CD4-positive, alpha-beta memory T cell (primary cell): ENCODE results near the gene FETUB. TPM values are rescaled to one million over a fixed set of nuclear protein-coding genes. Genes with fewer than 3 reads are reported as not detected.

ENCODE experiments used
- CTCF ChIA-PET: fragments of 350-600 bp; sonication (Branson Sonifier 250); formaldehyde crosslinking; loops from one replicate; lab custom pipeline; 2021; ENCODE audit warnings: inconsistent platforms; ENCODE audit not compliant: partially characterized antibody; lab: Charles Lee
- POLR2A ChIA-PET: fragments of 350-600 bp; sonication (Branson Sonifier 250); formaldehyde crosslinking; loops from one replicate; lab custom pipeline; 2021; ENCODE audit not compliant: partially characterized antibody; lab: Charles Lee
- DNase-seq, 5 donors: peaks; one replicate each; pipeline versions ENCODE4 v3.0.0 to v3.0.0-alpha.2; 2020 to 2022; ENCODE audit warnings: mixed read lengths in 1 of 5
- H3K27ac ChIP-seq: one replicate; pipeline ENCODE4 v1.7.0; 2013; ENCODE audit warnings: low read depth, low read length
- H3K27me3 ChIP-seq: 2 replicates; pipeline ENCODE4 v1.7.0; 2013; ENCODE audit warnings: mild to moderate bottlenecking, low read length, moderate library complexity; ENCODE audit not compliant: insufficient read depth
- H3K36me3 ChIP-seq: 2 replicates; pipeline ENCODE4 v1.7.0; 2013; ENCODE audit warnings: mild to moderate bottlenecking, low read length, moderate library complexity; ENCODE audit not compliant: insufficient read depth
- H3K4me1 ChIP-seq: 2 replicates; pipeline ENCODE4 v1.7.0; 2013; ENCODE audit warnings: mild to moderate bottlenecking, low read length, moderate library complexity; ENCODE audit not compliant: insufficient read depth
- H3K4me3 ChIP-seq, 2 donors: one replicate each; pipeline ENCODE4 v1.7.0; 2013; ENCODE audit warnings: low read length in 2 of 2, mild to moderate bottlenecking in 1 of 2
- H3K9me3 ChIP-seq, 2 donors: one replicate each; pipeline ENCODE4 v1.7.0; 2013; ENCODE audit warnings: low read length in 2 of 2, control low read depth in 1 of 2; ENCODE audit not compliant: control insufficient read depth in 1 of 2
- H3K27ac Mint-ChIP-seq, 7 donors: one replicate each; pipeline ENCODE4 v1.8.0; 2020 to 2021; ENCODE audit warnings: mixed read lengths in 7 of 7, mild to moderate bottlenecking in 6 of 7, inconsistent platforms in 3 of 7, moderate library complexity in 3 of 7
- H3K27me3 Mint-ChIP-seq, 2 donors: one replicate each; pipeline ENCODE4 v1.8.0; 2020 to 2021; ENCODE audit warnings: mixed read lengths in 2 of 2
- H3K36me3 Mint-ChIP-seq, 2 donors: one replicate each; pipeline ENCODE4 v1.8.0; 2020 to 2021; ENCODE audit warnings: mixed read lengths in 2 of 2, inconsistent platforms in 1 of 2, mild to moderate bottlenecking in 1 of 2
- H3K4me1 Mint-ChIP-seq, 4 donors: one replicate each; pipeline ENCODE4 v1.8.0; 2020 to 2021; ENCODE audit warnings: mixed read lengths in 4 of 4, mild to moderate bottlenecking in 1 of 4
- H3K4me3 Mint-ChIP-seq, 8 donors: one replicate each; pipeline ENCODE4 v1.8.0; 2020 to 2021; ENCODE audit warnings: mixed read lengths in 8 of 8, mild to moderate bottlenecking in 7 of 8, moderate library complexity in 6 of 8, inconsistent platforms in 3 of 8
- H3K9me3 Mint-ChIP-seq, 8 donors: one replicate each; pipeline ENCODE4 v1.8.0; 2020 to 2021; ENCODE audit warnings: mixed read lengths in 8 of 8, mild to moderate bottlenecking in 5 of 8, inconsistent platforms in 3 of 8, moderate library complexity in 1 of 8
- intact Hi-C: fragments of 100-400 bp; cut with micrococcal nuclease; formaldehyde crosslinking; loops from one replicate; pipeline ENCODE4 v1.15.1; 2023
- polyA plus RNA-seq, 2 donors: library from polyadenylated mRNA; unstranded; fragments of 300-500 nt; fragmentation: Illumina TruSeq; gene quantifications; one replicate each; pipeline ENCODE4 v1.2.3, GENCODE V29; 2021
- total RNA-seq, 2 experiments: library from RNA; stranded (reverse); gene quantifications; one replicate each; pipeline ENCODE4 v1.2.3, GENCODE V29; 2021

Gene FETUB
- total and polyA plus RNA-seq, 4 experiments from 2014 or later: not detected

- DNase-seq: no peak
- intact Hi-C loops: no loop called here
- Histone ChIP-seq H3K27me3 (no peaks in the 10 kb centered on the region), H3K27ac (no peak overlapping the region), H3K4me1 (no peaks in the 10 kb centered on the region), H3K4me3 (no peak overlapping the region), H3K36me3 (no peaks in the 10 kb centered on the region), H3K9me3 (no peaks in the 10 kb centered on the region)
- H3K27me3 Mint-ChIP-seq: peaks cover 0 to 2% of the 10 kb centered on the region in 2 donors
- ChIA-PET POLR2A (no interaction called here), CTCF (interaction anchor here (24.2 kb wide), 1 partner anchor 15 kb away, joined by 255 read pairs; the partner anchor contains the start of gene AHSG)
- no peak overlapping the region for H3K4me3 Mint-ChIP-seq
- no peak overlapping the region for H3K27ac Mint-ChIP-seq
- H3K4me1 Mint-ChIP-seq: peaks cover 0 to 2% (median 0%) of the 10 kb centered on the region in 4 donors
- H3K9me3 Mint-ChIP-seq: no peaks in the 10 kb centered on the region
- H3K36me3 Mint-ChIP-seq: no peaks in the 10 kb centered on the region
Observed at GRCh38 chr3:186598108-186598784, 42.0 kb upstream of the FETUB start.

- Mint-ChIP-seq H3K27ac (peak overlapping the region in 2 of 7 donors; percentile 7 to 37), H3K9me3 (no peaks in the 10 kb centered on the region), H3K4me1 (peaks cover 0 to 2% (median 0%) of the 10 kb centered on the region in 4 donors), H3K36me3 (no peaks in the 10 kb centered on the region), H3K4me3 (no peak overlapping the region), H3K27me3 (peaks cover 0 to 2% of the 10 kb centered on the region in 2 donors)
- no peak for DNase-seq
- Histone ChIP-seq H3K27ac (no peak overlapping the region), H3K36me3 (no peaks in the 10 kb centered on the region), H3K27me3 (no peaks in the 10 kb centered on the region), H3K4me3 (no peak overlapping the region), H3K4me1 (no peaks in the 10 kb centered on the region), H3K9me3 (no peaks in the 10 kb centered on the region)
- intact Hi-C loops: no loop called here
- CTCF ChIA-PET: interaction anchor here (24.2 kb wide), 1 partner anchor 14 kb away, joined by 255 read pairs; the partner anchor contains the start of gene AHSG
- POLR2A ChIA-PET: no interaction called here
Observed at GRCh38 chr3:186598794-186599141, 41.4 kb upstream of the FETUB start.

GRCh38 chr3:186599142-186599784 lies 40.9 kb upstream of the FETUB start:
- Histone ChIP-seq H3K27me3 (no peaks in the 10 kb centered on the region), H3K27ac (no peak overlapping the region), H3K9me3 (no peaks in the 10 kb centered on the region), H3K4me1 (no peaks in the 10 kb centered on the region), H3K36me3 (no peaks in the 10 kb centered on the region), H3K4me3 (no peak overlapping the region)
- Mint-ChIP-seq H3K4me1 (peaks cover 0 to 2% (median 0%) of the 10 kb centered on the region in 4 donors), H3K27ac (no peak overlapping the region), H3K4me3 (no peak overlapping the region), H3K9me3 (no peaks in the 10 kb centered on the region), H3K36me3 (no peaks in the 10 kb centered on the region), H3K27me3 (peaks cover 0 to 2% of the 10 kb centered on the region in 2 donors)
- no peak for DNase-seq
- ChIA-PET CTCF (interaction anchor here (24.2 kb wide), 1 partner anchor 14 kb away, joined by 255 read pairs; the partner anchor contains the start of gene AHSG), POLR2A (interaction anchor here (1.2 kb wide), 1 partner anchor 184 kb away, joined by 4 read pairs; the partner anchor contains the start of gene EIF4A2)
- intact Hi-C loops: no loop called here

DNA sequence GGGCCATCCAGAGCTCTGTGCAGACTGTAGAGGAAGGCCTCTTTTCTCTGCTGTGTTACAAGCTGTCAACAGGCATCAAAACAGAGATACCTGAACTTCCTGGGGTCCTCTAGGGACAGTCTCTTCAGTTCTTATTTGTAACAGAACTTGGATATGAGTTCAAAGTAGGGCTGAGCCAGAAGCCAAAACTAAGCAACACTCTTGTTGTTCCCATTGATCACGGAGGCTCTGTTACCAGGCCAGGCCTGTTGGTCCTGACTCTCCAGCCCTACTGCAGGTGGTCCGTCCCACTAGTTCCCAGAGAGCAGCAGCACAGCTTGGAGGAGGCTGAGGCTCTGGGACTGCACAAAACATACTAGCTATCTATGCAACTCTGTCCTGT lies 40.4 kb upstream of the FETUB start:
- Mint-ChIP-seq H3K27ac (no peak overlapping the region), H3K4me3 (no peak overlapping the region), H3K27me3 (peaks cover 0 to 3% of the 10 kb centered on the region in 2 donors), H3K4me1 (peaks cover 0 to 2% (median 0%) of the 10 kb centered on the region in 4 donors), H3K9me3 (no peaks in the 10 kb centered on the region), H3K36me3 (no peaks in the 10 kb centered on the region)
- Histone ChIP-seq H3K4me1 (no peaks in the 10 kb centered on the region), H3K9me3 (no peaks in the 10 kb centered on the region), H3K27ac (no peak overlapping the region), H3K36me3 (no peaks in the 10 kb centered on the region), H3K4me3 (no peak overlapping the region), H3K27me3 (no peaks in the 10 kb centered on the region)
- intact Hi-C loops: no loop called here
- no peak for DNase-seq
- CTCF ChIA-PET: interaction anchor here (24.2 kb wide), 1 partner anchor 13 kb away, joined by 255 read pairs; the partner anchor contains the start of gene AHSG
- POLR2A ChIA-PET: interaction anchor here (1.2 kb wide), 1 partner anchor 184 kb away, joined by 4 read pairs; the partner anchor contains the start of gene EIF4A2

DNA sequence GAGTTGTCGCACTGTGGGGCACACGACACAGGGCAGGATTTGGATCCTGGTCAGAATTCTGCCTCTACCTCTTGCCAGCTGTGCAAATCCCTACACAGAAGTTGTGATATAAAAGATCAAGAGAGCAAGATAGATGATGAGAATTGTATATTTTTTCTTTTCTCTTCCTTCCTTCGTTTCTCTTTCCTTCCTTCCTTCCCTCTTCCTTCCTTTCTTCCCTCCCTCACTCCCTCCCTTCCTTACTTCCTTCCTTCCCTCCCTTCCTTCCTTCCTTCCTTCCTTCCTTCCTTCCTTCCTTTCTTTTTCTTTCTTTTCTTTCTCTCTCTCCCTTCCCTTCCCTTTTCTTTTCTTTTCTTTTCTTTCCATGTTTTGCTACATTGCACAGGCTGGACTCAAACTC lies 39.3 kb upstream of the FETUB start:
- no peaks in the 10 kb centered on the region for H3K36me3 Mint-ChIP-seq
- Histone ChIP-seq H3K27ac (no peak overlapping the region), H3K36me3 (no peaks in the 10 kb centered on the region), H3K4me3 (no peak overlapping the region), H3K9me3 (no peaks in the 10 kb centered on the region), H3K4me1 (no peaks in the 10 kb centered on the region), H3K27me3 (no peaks in the 10 kb centered on the region)
- DNase-seq: no peak
- H3K4me3 Mint-ChIP-seq: no peak overlapping the region
- H3K4me1 Mint-ChIP-seq: peaks cover 0 to 2% (median 0%) of the 10 kb centered on the region in 4 donors
- ChIA-PET CTCF (interaction anchor here (24.2 kb wide), 1 partner anchor 12 kb away, joined by 255 read pairs; the partner anchor contains the start of gene AHSG), POLR2A (no interaction called here)
- intact Hi-C loops: no loop called here
- H3K9me3 Mint-ChIP-seq: no peaks in the 10 kb centered on the region
- H3K27me3 Mint-ChIP-seq: peaks cover 0 to 3% of the 10 kb centered on the region in 2 donors
- peak overlapping the region in 1 of 7 donors; percentile 52 for H3K27ac Mint-ChIP-seq

GRCh38 chr3:186603159-186603558 lies 37.0 kb upstream of the FETUB start:
- no peak overlapping the region for H3K27ac ChIP-seq
- Mint-ChIP-seq H3K27ac (no peak overlapping the region), H3K9me3 (no peaks in the 10 kb centered on the region), H3K4me1 (peaks cover 0 to 2% (median 0%) of the 10 kb centered on the region in 4 donors), H3K36me3 (no peaks in the 10 kb centered on the region), H3K27me3 (peaks cover 0 to 1% of the 10 kb centered on the region in 2 donors), H3K4me3 (no peak overlapping the region)
- no peaks in the 10 kb centered on the region for H3K9me3 ChIP-seq
- H3K27me3 ChIP-seq: no peaks in the 10 kb centered on the region
- no peaks in the 10 kb centered on the region for H3K36me3 ChIP-seq
- no peaks in the 10 kb centered on the region for H3K4me1 ChIP-seq
- CTCF ChIA-PET: interaction anchor here (24.2 kb wide), 1 partner anchor 10 kb away, joined by 255 read pairs; the partner anchor contains the start of gene AHSG
- intact Hi-C loops: no loop called here
- DNase-seq: no peak
- POLR2A ChIA-PET: no interaction called here
- H3K4me3 ChIP-seq: no peak overlapping the region

DNA sequence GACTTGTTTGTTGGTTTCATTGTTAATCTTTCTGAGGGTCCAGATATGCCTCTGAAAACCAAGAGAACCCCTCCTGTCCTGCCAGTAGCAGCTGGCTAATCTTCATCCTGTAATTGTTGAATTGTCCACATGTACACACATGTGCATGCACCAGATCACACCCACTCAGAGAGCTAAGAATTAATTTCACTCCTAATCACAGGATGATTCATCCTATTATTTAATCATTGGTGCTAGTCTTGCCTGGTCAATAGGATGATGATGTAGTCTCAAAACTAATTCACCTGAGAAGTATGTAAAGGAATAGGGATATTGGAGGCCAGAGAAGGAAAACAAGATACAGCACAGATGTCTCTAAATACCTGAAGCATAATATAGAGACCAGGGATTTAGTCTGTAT lies 35.1 kb upstream of the FETUB start:
- Mint-ChIP-seq H3K9me3 (no peaks in the 10 kb centered on the region), H3K4me3 (no peak overlapping the region), H3K4me1 (peaks cover 0 to 2% (median 0%) of the 10 kb centered on the region in 4 donors), H3K27me3 (peaks cover 0 to 1% of the 10 kb centered on the region in 2 donors), H3K27ac (no peak overlapping the region), H3K36me3 (no peaks in the 10 kb centered on the region)
- Histone ChIP-seq H3K4me1 (no peaks in the 10 kb centered on the region), H3K4me3 (no peak overlapping the region), H3K9me3 (no peaks in the 10 kb centered on the region), H3K36me3 (no peaks in the 10 kb centered on the region), H3K27ac (no peak overlapping the region), H3K27me3 (no peaks in the 10 kb centered on the region)
- POLR2A ChIA-PET: no interaction called here
- DNase-seq: no peak
- intact Hi-C loops: no loop called here
- CTCF ChIA-PET: interaction anchor here (24.2 kb wide), 1 partner anchor 8 kb away, joined by 255 read pairs; the partner anchor contains the start of gene AHSG
